ENCODE data around the gene KRTAP9-7. TPM values are rescaled to one million over a fixed set of nuclear protein-coding genes. Genes with fewer than 3 reads are reported as not detected.

KRTAP9-7 gene
- total RNA-seq, 1 donor from 2014 or later: not detected

DNA sequence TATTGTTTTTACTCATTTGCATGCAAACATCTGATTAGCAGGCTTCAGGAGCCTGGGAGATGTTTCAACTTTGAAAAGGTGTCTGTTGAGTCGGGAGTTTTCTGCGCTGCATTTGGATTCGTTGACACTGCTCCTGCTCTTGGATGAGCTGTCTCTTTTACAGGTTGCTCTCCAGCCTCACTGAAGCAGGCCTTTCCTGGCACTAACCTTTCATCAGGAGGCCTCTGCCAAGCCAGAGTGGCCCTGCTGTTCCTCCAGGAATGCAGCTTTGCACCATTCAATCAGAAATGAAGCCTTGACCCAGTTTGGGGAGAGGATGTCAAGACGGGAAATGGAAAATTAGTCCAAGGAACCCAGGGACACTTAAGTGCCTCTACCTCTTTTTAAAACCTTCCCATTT lies 27.5 kb downstream of the KRTAP9-7 start:
- no peak overlapping the region for H3K4me3 ChIP-seq (ENCODE audit: low read depth, low read length)
- TF ChIP-seq, protein P1, sequence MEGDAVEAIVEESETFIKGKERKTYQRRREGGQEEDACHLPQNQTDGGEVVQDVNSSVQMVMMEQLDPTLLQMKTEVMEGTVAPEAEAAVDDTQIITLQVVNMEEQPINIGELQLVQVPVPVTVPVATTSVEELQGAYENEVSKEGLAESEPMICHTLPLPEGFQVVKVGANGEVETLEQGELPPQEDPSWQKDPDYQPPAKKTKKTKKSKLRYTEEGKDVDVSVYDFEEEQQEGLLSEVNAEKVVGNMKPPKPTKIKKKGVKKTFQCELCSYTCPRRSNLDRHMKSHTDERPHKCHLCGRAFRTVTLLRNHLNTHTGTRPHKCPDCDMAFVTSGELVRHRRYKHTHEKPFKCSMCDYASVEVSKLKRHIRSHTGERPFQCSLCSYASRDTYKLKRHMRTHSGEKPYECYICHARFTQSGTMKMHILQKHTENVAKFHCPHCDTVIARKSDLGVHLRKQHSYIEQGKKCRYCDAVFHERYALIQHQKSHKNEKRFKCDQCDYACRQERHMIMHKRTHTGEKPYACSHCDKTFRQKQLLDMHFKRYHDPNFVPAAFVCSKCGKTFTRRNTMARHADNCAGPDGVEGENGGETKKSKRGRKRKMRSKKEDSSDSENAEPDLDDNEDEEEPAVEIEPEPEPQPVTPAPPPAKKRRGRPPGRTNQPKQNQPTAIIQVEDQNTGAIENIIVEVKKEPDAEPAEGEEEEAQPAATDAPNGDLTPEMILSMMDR (conservative IDR thresholded peaks at IDR 0.05; ENCODE audit: low read depth, low read length): no peak
- no peak for DNase-seq (ENCODE audit: low read depth)

DNA sequence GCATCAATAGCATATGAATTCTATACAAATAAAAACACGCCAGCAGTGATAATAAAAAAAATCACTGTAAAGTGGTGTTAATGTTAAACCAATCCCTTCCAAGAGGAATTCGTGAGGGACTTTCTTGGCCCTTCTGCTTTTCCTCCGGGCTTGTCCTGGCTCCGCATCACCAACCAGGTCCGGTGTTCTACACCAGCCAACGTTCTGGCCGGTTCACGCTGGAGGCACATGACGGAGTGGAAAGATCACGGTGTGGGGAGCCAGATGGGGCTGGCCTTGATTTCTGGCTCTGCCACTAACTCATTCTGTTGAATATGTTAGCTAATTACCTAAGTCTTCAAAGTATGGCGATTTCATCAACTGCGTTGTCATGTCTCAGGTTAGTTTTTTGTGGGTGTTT lies 28.6 kb downstream of the KRTAP9-7 start:
- TF ChIP-seq, protein P1 (conservative IDR thresholded peaks at IDR 0.05; ENCODE audit: low read depth, low read length): no peak
- no peak overlapping the region for H3K4me3 ChIP-seq (ENCODE audit: low read depth, low read length)
- DNase-seq (ENCODE audit: low read depth): no peak

DNA sequence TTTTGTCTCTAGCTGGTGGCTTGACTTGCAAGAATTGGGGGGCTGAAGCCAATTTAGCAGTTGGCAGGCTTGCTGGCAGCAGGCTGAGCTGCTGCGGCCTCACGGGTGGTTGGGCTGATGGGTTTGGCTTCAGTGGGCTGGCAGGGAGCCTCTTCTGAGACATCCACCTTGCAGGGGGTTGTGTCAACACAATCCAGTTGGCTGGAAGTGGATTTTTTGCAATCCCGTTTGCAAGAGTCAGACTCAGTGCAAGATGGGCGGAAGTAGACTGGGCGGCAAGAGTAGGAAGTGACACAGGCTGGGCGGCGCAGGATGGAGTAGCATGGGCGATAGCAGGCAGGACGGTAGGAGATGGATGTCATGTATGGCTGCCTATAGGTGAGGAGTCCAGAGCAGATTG lies 32.1 kb downstream of the KRTAP9-7 start:
- DNase-seq (ENCODE audit: low read depth): no peak
- TF ChIP-seq, protein P1 (conservative IDR thresholded peaks at IDR 0.05; ENCODE audit: low read depth, low read length): no peak
- no peak overlapping the region for H3K4me3 ChIP-seq (ENCODE audit: low read depth, low read length)

DNA sequence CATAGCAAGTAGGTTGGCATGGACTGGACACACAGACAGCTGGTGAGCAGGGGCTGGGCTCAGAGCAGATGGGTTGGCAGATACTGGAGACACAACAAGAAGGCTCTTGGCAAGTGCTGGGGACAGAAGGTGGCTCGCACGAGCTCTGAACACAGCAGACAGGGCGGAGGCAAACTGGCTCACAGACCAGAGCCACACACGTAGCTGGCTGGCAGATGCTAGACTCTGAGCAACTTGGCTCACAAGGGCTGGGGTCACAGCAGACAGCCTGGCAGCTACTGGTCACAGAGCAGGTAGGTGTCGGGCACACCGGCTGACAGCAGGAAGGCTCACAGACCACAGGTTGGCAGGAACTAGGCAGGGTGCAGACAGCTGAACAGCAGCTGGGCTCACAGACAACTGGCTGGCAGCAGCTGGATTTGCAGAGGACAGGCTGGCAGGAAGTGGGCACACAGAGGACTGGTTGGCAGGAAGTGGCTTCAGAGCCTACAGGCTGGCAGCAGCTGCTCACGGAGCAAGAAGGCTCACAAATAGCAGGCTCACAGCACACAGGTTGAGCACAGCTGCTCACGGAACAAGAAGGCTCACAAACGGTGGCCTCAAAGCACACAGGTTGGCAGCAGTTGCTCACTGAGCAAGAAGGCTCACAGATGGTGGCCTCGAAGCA lies 32.9 kb downstream of the KRTAP9-7 start:
- DNase-seq (ENCODE audit: low read depth): no peak
- TF ChIP-seq, protein P1 (conservative IDR thresholded peaks at IDR 0.05; ENCODE audit: low read depth, low read length): no peak
- no peak overlapping the region for H3K4me3 ChIP-seq (ENCODE audit: low read depth, low read length)

DNA sequence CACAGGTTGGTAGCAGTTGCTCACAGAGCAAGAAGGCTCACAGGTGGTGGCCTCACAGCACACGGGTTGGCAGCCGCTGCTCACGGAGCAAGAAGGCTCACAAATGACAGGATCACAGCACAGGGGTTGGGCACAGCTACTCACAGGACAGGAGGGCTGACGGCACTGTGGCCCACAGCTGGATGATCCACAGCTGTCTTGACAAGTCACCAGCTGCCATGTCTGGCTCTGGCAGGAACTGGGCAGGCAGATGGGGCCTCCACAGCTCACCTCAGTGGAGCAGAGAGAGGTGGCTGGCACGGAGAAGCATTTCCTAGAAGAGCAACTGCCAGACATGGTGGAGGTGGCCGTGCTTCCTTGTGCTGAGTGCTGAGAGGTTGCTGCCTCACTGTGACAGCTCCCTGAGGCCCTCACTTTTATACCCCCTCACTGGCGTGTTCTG lies 33.4 kb downstream of the KRTAP9-7 start, which contains the start of gene KRTAP16-1:
Gene KRTAP16-1 (minus strand): TSS at position 392 of the 442 bp plus-strand sequence. CDS start 56 bp downstream, at position 336.
- TF ChIP-seq, protein P1 (conservative IDR thresholded peaks at IDR 0.05; ENCODE audit: low read depth, low read length): no peak
- no peak for DNase-seq (ENCODE audit: low read depth)
- no peak within 1 kb of the TSS for H3K4me3 ChIP-seq (ENCODE audit: low read depth, low read length)

DNA sequence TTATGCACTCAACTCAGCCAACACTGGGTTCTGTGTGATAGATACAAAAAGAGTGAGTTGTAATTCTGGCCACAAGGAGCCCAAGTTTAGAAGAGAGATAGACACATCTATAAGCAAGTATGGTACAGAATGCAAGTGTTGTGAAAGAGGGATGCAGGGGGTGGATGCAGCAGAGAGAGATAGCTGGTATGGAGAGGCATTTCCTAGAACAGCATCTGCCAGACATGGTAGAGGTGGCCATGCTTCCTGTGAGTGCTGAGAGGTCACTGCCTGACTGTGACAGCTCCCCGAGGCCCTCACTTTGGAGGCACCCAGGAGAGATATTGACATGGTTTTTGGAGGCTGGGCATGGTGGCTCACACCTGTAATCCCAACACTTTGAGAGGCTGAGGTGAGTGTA lies 35.6 kb downstream of the KRTAP9-7 start:
- TF ChIP-seq, protein P1 (conservative IDR thresholded peaks at IDR 0.05; ENCODE audit: low read depth, low read length): no peak
- no peak overlapping the region for H3K4me3 ChIP-seq (ENCODE audit: low read depth, low read length)
- DNase-seq (ENCODE audit: low read depth): no peak

Data from epithelial cell of proximal tubule (primary cell).